ENCODE measurements around the gene DCBLD1.
"Not testable (repeated sequence)": the region's sequence is repeated elsewhere in the genome, so short reads cannot be mapped to it uniquely, and the experiment has no call there.

The DCBLD1 gene

DNA sequence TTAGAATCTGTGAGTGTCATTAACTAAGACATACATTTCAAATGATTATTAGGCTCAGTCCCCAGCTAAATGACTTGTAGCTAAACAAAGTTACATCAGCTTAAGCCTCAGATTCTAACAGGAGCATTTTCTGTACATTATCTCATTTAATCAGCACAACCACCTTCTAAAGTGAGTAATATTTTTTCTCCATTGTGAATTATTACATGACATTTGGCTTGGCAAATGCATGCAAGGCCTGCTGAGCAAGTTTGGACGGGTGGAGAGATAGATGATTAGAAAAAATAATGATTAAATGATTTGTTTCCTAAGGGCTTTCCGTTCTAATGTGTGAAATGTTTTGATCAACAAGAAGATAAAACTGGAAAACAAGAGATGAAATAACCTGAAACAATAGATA, 20.7 kb downstream of the DCBLD1 start:
- DNase-seq = no peak

GRCh38 chr6:117504478-117505144, 22.1 kb downstream of the DCBLD1 start:
- no peak for DNase-seq

DNA sequence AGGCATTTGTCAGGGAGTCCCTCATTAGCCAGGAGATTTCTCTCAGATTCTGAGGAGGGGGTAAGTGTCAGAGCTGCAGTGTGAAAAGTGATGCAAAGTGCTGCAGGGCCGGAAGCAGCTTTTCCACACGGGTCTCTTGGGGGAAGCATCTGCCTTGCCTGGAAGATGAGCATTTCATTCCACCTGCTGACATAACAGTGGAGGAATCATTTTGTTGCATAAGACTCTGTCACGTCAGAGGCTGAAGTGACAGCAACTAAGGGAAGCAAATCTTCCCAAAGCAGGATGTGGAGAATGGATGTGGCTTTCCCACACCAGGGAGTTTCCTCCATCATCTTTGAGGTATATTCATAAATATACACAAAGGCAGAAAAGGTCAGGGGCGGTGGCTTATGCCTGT, 22.8 kb downstream of the DCBLD1 start:
- DNase-seq = no peak

GRCh38 chr6:117506180-117506835, 23.8 kb downstream of the DCBLD1 start:
- no peak for DNase-seq

DNA sequence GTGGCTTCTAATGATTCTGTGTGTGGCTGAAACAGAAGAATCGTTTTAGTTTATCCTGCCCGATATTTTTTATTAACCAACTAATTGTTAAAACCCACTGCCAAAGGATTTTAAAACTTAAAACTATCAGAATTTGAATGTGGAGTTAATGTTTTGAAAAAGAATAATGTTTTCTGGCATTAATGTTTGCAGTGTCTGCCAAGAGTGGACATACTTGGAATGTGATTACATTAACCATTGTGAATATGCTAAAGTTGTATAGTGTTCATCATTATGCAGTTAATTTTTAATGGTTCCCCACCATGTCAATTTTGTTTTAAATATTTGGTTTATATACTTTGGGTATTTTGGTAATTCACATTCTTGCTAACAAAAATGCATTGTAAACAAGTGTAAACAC, 24.4 kb downstream of the DCBLD1 start:
- no peak for DNase-seq

DNA sequence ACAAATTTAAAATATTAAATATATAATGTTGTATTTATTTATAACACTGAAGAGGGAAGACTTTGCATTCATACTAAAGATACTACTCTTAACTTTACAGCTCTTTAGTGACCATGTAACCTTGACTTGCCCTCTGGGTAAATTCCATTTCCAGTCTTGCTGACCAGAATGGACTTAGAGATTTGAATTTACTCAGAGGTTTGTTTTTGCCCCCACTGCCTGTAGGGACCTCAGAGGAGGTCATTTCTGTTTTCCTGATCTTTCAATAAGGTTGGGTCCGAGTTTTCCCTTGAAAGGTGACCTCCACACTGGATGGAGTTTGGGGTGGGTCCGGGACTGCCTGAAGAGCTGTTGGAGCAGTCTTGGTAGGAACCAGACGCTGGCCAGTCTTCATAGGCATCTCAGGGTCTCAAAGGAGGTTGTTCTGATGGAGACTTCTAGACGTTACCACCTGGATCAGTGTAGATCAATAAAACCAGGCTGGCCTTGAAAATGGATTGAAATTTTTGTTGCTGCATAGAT, 26.0 kb downstream of the DCBLD1 start:
- DNase-seq = no peak

DNA sequence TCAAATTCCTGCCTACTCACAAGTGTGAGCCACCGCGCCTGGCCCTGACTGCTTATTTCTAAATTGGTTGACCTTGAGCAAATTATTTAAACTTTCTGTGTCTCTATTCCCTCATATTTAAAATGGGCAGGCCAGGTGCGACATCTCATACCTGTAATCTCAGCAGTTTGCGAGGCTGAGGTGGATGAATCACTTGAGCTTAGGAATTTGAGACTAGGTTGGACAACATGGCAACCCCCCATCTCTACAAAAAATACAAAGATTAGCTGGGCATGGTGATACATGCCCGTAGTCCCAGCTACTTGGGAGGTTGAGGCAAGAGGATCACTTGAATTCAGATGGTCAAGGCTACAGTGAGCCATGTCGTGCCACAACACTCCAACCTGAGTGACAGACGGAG, 26.5 kb downstream of the DCBLD1 start:
- no peak for DNase-seq

DNA sequence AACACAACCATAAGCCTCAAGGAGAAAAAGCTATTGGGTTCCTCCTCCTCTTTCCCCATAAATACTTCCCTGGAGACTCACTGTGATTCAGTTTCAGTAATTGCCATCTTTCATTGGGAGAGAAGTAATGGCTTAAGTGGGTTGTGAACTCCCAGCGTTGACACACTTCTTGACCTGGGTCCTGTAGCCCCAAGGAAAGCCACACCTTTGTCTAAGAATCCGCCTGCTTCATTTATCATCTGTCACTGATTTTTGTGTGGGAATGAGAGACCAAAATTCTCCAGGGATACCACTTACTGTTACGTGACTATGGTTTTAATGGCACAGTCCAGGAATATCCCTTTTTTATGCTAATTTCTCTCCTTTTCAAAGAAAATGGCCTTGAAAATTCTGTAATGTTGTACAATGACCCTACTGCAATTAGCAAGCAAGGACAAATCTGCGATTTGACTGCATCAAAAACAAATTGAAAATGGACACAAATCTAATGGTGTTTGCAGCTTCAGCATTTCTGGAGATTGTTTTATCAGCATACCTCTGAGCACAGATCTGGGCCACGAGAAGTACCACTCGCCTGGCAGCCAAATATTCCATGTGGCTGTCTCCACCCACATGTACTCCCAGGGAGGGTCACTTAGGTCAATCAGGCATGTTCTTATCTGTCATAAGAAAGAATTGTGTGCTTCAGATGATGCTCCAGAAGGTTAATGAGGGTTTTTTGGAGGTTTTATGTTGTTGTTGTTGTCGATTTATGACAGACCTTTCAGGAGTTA, 29.8 kb downstream of the DCBLD1 start:
- DNase-seq = no peak

- no peak for DNase-seq
These were observed 30.6 kb downstream of the DCBLD1 start for GRCh38 chr6:117512987-117513573.

DNA sequence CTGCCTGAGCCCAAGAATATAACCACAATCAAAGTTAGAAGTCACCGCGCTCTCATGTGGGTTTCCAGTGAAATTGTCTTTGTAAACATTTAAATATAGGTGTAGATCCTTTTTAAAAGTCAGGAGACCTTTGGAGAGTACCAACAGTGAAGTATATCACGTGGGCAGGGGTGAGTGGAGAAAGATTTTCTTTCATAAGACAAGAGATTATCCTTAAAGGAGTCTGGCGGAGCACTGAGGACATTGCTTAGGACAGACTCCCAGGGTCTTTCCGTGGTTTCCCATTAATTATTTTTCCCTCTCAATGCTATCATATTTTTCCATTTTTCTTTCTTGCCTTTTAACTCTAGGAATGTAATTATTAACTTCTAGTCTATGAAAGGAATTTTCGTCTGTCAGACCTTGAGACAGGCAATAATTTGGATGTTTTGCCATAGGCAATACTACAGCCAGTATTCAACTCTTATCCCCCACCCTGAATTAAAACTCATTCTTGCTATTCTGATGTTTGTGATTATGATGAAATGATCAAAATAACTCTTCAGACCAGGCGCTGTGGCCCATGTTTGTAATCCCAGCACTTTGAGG, 31.4 kb downstream of the DCBLD1 start:
- no peak for DNase-seq

DNA sequence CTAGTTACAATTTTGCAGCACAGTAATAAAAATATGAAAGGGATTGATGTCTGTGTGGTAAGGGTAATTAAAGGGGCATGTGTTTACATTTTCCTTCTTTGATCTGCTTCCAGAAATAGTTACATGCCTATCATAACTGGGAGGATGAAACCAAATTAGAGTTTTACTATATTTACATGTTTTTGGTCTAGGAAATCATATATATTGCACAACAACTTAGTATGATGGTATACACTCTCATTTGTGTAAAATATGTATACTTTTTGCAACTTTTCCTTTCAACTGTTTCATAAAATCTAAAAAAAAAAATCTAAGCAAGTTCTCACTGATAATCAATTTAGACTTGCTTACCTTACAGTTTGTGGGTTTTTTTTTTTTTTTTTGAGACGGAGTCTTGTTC, 32.2 kb downstream of the DCBLD1 start:
- DNase-seq = no peak

DNA sequence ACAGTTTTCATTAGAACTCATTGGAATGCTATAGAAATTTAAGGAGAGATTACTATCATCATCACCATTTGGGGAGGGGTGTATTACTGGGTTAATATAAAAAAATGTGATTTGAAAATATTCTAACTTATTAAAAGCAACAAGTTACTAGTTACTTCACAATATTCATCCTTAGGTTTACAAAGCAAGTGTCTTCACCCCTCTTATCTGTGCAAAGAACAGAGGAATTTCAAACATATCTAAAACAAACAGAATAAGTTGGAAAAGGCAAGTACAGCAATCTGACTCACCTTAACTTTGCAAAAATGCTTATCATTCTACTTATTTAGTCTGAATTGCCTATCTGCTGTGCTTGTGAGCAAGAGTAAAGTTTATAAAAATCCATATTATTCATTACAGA, 32.9 kb downstream of the DCBLD1 start:
- DNase-seq = no peak

DNA sequence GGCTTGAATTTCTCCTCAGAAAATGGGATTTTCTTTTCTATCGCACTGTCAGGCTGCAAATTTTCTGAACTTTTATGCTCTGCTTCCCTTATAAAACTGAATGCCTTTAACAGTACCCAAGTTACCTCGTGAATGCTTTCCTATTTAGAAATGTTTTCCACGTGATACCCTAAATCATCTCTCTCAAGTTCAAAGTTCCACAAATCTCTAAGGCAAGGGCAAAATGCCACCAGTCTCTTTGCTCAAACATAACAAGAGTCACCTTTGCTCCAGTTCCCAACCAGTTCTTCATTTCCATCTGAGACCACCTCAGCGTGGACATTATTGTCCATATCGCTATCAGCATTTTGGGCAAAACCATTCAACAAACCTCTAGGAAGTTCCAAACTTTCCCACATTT, 35.5 kb downstream of the DCBLD1 start:
- not testable (repeated sequence) for DNase-seq

- DNase-seq = no peak
These were observed 36.4 kb downstream of the DCBLD1 start for GRCh38 chr6:117518870-117519269.

DNA sequence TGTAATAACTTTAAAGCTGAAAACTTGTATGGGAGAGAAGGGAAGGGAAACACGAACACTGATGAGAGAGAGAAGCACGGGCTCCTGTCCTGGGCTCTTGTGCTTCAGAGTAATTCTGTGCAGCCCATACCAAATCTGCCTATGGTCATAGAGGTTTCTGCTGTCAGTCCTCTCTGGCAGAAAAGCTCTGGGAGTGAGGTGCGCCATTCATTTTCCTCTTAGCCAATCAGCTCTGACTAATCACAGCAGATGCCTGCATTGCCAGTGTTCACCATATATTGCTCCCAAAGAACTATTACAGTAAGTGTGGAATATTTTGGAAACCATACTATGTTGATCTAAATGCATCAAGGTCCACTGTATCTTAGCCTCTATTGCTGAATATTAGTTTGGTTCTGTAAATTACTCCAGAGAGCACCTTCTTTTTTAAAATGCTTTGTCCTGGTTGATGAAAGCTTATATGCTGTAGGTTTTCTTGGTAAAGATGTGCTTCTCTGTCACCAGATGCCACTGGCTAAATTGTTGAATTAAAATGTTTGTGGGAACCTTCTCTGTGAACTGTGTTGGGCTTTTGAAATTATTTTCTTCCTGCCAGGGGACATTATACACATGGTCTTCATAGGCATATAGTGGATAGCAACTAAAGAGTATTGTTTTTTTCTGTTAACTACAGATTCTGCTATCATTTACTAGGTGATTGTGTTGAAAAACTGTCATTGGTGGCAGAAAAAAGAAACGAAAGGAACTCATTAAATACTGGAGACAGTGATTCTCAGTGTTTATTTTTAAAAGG, 38.3 kb downstream of the DCBLD1 start:
- DNase-seq = no peak

- DNase-seq = no peak
These were observed 39.5 kb downstream of the DCBLD1 start for GRCh38 chr6:117521791-117522502.

DNA sequence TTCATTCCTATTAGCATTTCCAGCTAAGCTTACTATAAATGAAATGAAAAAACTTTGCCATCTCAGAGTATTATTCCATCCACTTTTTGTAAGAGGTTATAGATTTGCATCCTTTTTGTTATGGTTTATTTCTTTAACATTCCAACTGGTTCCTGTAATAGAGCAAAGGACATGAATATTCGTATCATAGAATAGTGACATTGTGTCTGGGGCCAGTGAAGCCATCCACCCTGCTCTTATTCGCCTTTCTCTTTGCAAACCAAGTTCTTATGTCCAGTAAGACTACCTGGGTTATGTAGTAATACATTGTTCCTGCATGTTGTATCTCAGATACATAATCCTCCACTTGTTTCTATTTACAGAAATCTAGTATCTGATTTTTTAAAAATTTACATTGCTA, 43.1 kb downstream of the DCBLD1 start:
- no peak for DNase-seq

GRCh38 chr6:117530467-117531242, 48.2 kb downstream of the DCBLD1 start:
- DNase-seq = no peak

GRCh38 chr6:117531346-117531745, 48.9 kb downstream of the DCBLD1 start:
- DNase-seq = no peak

DNA sequence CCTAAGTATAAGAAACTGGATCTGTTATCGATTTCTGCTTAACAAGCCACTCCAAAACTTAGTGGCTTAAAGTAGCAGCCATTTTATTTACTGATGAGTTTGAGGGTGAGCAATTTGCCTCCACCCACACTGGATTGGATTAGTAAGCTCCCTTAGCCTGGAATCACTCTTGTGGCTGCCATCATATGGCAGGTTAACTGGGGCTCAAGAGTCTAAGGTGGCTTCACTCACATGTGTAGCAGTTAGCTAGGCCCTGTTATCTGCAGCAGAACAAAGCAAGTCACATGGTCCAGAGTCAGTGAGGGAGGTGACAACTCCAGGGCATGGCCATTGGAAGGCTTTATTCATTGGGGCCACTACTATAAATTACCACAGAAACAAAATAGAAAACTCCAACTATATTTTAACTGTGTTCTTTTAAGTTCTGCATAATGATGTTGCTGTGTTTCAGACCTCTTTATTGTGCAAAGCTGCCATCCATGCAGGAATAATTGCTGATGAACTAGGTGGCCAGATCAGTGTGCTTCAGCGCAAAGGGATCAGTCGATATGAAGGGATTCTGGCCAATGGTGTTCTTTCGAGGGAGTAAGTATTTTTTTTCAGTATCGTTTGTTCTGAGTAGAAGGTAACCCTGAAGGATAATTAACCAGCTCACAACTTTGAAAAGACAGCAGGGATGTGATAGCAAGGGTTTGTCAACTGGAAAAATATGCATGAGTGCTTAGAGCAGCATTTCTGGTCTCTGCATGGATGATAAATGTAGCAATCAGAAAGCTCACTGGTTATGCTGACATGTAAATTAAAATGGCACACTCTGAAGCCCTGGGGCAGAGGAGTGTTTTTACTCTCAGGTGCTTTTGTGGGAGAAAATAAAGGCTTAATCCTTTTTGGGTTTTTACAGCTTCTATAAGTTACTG, 49.6 kb downstream of the DCBLD1 start:
- DNase-seq = no peak
